Esophagus muscularis mucosa (tissue), 4 donors: ENCODE data around the gene TARBP2. TPM values are rescaled to one million over a fixed set of nuclear protein-coding genes. Genes with fewer than 3 reads are reported as not detected.

Experiments
- DNase-seq: peaks from one replicate; pipeline ENCODE4 v3.0.0-alpha.2; 2017; ENCODE audit errors: extremely low spot score
- H3K27ac ChIP-seq, 4 donors: fragments of 200-600 bp; sonication (generic); replicated peaks in 1 of 4; 1 replicate in 3 of 4; 2 replicates in 1 of 4; pipeline ENCODE4 v1.5.1; 2016 to 2019; ENCODE audit warnings: mild to moderate bottlenecking in 1 of 4
- H3K27me3 ChIP-seq, 4 donors: fragments of 200-600 bp; sonication (generic); one replicate each; pipeline versions ENCODE4 v1.5.1 to v1.6.0; 2016 to 2019
- H3K36me3 ChIP-seq, 4 donors: fragments of 200-600 bp; sonication (generic); one replicate each; pipeline ENCODE4 v1.5.1; 2016 to 2019
- H3K4me1 ChIP-seq, 4 donors: fragments of 200-600 bp; sonication (generic); one replicate each; pipeline ENCODE4 v1.5.1; 2016 to 2019
- H3K4me3 ChIP-seq, 4 donors: fragments of 200-600 bp; sonication (generic); 1 replicate in 2 of 4; 2 replicates in 2 of 4; pipeline ENCODE4 v1.5.1; 2016 to 2019; ENCODE audit warnings: mild to moderate bottlenecking in 4 of 4, moderate library complexity in 1 of 4
- H3K9me3 ChIP-seq, 4 donors: fragments of 200-600 bp; sonication (generic); 1 replicate in 3 of 4; 2 replicates in 1 of 4; pipeline ENCODE4 v1.5.1; 2016 to 2019
- CTCF ChIP-seq, 3 experiments: fragments of 200-600 bp in 2 of 3; fragments of 450-650 bp in 1 of 3; sonication (generic) in 2 of 3; IDR thresholded peaks; one replicate each; pipeline ENCODE4 v1.5.1; 2017 to 2019; ENCODE audit warnings: antibody characterized with exemption in 3 of 3, mild to moderate bottlenecking in 2 of 3, moderate library complexity in 1 of 3
- EP300 ChIP-seq: sonication (generic); formaldehyde crosslinking; IDR thresholded peaks from one replicate; pipeline ENCODE4 v1.6.1; 2017; ENCODE audit warnings: antibody characterized with exemption
- POLR2A ChIP-seq: fragments of 450-650 bp; IDR thresholded peaks from one replicate; pipeline ENCODE4 v1.6.1; 2017; ENCODE audit warnings: antibody characterized with exemption, moderate library complexity, mild to moderate bottlenecking, low read depth
- POLR2AphosphoS5 ChIP-seq, 2 donors: sonication (generic); formaldehyde crosslinking; IDR thresholded peaks; one replicate each; pipeline ENCODE4 v1.6.1; 2017; ENCODE audit warnings: antibody characterized with exemption in 2 of 2
- WGBS: methylation state at CpG from one replicate; pipeline ENCODE4 v1.1.5; 2018; 5-methylcytosine and 5-hydroxymethylcytosine counted together
- intact Hi-C: fragments of 100-400 bp; cut with DNase I; formaldehyde crosslinking; loops from one replicate; pipeline ENCODE4 v1.15.1; 2023
- total RNA-seq, 4 donors: library from RNA; depleted of rRNA; stranded (reverse); fragments of >200 nt; gene quantifications; one replicate each; pipeline versions ENCODE4 v1.1.0 to v1.2.1, GENCODE V29; 2016

TARBP2 gene
- total RNA-seq, 4 donors from 2014 or later: 12.7 to 16.6 (median 12.9) TPM

GRCh38 chr12:53461591-53461990 lies 39.5 kb upstream of the TARBP2 start:
- intact Hi-C loops: no loop called here
- H3K4me1 ChIP-seq: peaks cover 47 to 72% (median 62%) of the 10 kb centered on the region in 4 donors
- no peaks in the 10 kb centered on the region for H3K27me3 ChIP-seq
- WGBS: 72% methylated on average over 8 of the region's 8 CpGs
- no peak for TF ChIP-seq POLR2A
- no peak for TF ChIP-seq POLR2AphosphoS5 (IDR thresholded peaks at IDR 0.05)
- TF ChIP-seq EP300: no peak
- TF ChIP-seq CTCF (IDR thresholded peaks at IDR 0.05): no peak
- H3K36me3 ChIP-seq: peaks cover 94 to 100% (median 100%) of the 10 kb centered on the region in 4 donors
- H3K4me3 ChIP-seq: no peak overlapping the region
- H3K9me3 ChIP-seq: no peaks in the 10 kb centered on the region
- peak overlapping the region in 2 of 4 donors; percentile 56 to 59 for H3K27ac ChIP-seq
- DNase-seq: no peak

- Histone ChIP-seq H3K27ac (peak overlapping the region in 1 of 4 donors; percentile 16), H3K27me3 (no peaks in the 10 kb centered on the region)
- intact Hi-C loops: no loop called here
Observed at GRCh38 chr12:53462935-53463334, 38.1 kb upstream of the TARBP2 start.

GRCh38 chr12:53463802-53464560 lies 37.1 kb upstream of the TARBP2 start:
- 64% methylated on average over 5 of the region's 5 CpGs for WGBS
- DNase-seq: no peak
- TF ChIP-seq POLR2A (no peak), EP300 (no peak), POLR2AphosphoS5 (IDR thresholded peaks at IDR 0.05) (no peak), CTCF (IDR thresholded peaks at IDR 0.05) (no peak)
- Histone ChIP-seq H3K27me3 (no peaks in the 10 kb centered on the region), H3K4me1 (peaks cover 49 to 82% (median 66%) of the 10 kb centered on the region in 4 donors), H3K9me3 (no peaks in the 10 kb centered on the region), H3K27ac (peak overlapping the region in 3 of 4 donors; percentile 8 to 39 (median 36)), H3K4me3 (no peak overlapping the region), H3K36me3 (peaks cover 95 to 100% (median 100%) of the 10 kb centered on the region in 4 donors)
- intact Hi-C loops: no loop called here

More at GRCh38 chr12:53462935-53463334, 38.1 kb upstream of the TARBP2 start:
- Histone ChIP-seq H3K9me3 (no peaks in the 10 kb centered on the region), H3K4me3 (no peak overlapping the region), H3K36me3 (peaks cover 94 to 100% (median 100%) of the 10 kb centered on the region in 4 donors), H3K4me1 (peaks cover 49 to 82% (median 66%) of the 10 kb centered on the region in 4 donors)
- TF ChIP-seq POLR2AphosphoS5 (IDR thresholded peaks at IDR 0.05) (no peak), EP300 (no peak), POLR2A (no peak), CTCF (IDR thresholded peaks at IDR 0.05) (no peak)
- DNase-seq: no peak
- 75% methylated on average over 3 of the region's 3 CpGs for WGBS

- peaks cover 47 to 84% (median 65%) of the 10 kb centered on the region in 4 donors for H3K4me1 ChIP-seq
- H3K36me3 ChIP-seq: peaks cover 95 to 100% (median 100%) of the 10 kb centered on the region in 4 donors
- no peaks in the 10 kb centered on the region for H3K9me3 ChIP-seq
- WGBS: 85% methylated on average over 11 of the region's 11 CpGs
- H3K27me3 ChIP-seq: no peaks in the 10 kb centered on the region
- no peak for DNase-seq
- H3K4me3 ChIP-seq: no peak overlapping the region
- H3K27ac ChIP-seq: peak overlapping the region; percentile 8 to 39 (median 26)
- TF ChIP-seq POLR2AphosphoS5 (IDR thresholded peaks at IDR 0.05): no peak
- no peak for TF ChIP-seq EP300
- TF ChIP-seq CTCF (IDR thresholded peaks at IDR 0.05): no peak
- no peak for TF ChIP-seq POLR2A
- intact Hi-C loops: no loop called here
Observed at GRCh38 chr12:53464685-53465418, 36.2 kb upstream of the TARBP2 start.
